GM18499 (cell line): ENCODE results near the gene VAPA.
"Not testable (repeated sequence)": the region's sequence is repeated elsewhere in the genome, so short reads cannot be mapped to it uniquely, and the experiment has no call there.

ENCODE experiments used
- ATAC-seq: cut with Tn5 transposase; IDR thresholded peaks from one replicate; pipeline ENCODE4 v1.9.1; 2021; ENCODE audit warnings: moderate number of reproducible peaks; ENCODE audit not compliant: insufficient read depth, unreplicated experiment

VAPA gene

GRCh38 chr18:9885170-9886004 is 28.4 kb upstream of the VAPA start, which contains the start of gene TXNDC2:
Gene TXNDC2, plus strand, starts transcription at chr18:9885973. Its CDS starts 708 bp downstream, at chr18:9886681.
- ATAC-seq: no peak

DNA sequence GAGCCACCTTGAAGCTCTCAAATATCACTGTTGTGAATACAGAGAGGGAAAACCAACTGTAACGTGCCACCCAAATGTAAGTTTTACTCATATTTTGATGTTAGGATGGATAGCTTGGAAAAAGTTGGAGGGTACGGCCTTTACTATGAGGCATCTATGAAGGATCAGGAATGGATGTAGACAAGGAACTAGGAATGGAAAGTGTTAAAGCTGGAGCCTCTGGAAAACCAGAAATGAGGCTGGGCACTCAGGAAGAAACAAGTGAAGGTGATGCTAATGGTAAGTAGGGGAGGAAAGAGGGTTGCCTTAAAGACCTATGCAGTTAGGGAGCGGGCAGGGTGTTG is 27.8 kb upstream of the VAPA start:
- ATAC-seq: no peak

DNA sequence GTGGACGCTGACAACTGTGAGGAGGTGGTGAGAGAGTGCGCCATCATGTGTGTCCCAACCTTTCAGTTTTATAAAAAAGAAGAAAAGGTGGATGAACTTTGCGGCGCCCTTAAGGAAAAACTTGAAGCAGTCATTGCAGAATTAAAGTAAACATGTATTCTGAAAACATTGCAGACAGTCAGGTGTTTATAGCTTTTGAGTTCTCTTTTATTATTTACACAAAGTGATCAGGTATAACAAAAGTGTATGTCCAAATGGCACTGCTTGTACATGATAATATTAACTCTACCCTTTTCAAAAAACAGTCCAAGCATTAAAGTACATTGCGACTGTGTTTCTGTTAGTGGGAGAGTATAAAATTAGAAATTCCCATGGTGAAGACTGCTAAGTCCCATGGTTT is 25.8 kb upstream of the VAPA start:
- ATAC-seq: no peak

- ATAC-seq: no peak
Measured at GRCh38 chr18:9890196-9890595, 23.6 kb upstream of the VAPA start.

DNA sequence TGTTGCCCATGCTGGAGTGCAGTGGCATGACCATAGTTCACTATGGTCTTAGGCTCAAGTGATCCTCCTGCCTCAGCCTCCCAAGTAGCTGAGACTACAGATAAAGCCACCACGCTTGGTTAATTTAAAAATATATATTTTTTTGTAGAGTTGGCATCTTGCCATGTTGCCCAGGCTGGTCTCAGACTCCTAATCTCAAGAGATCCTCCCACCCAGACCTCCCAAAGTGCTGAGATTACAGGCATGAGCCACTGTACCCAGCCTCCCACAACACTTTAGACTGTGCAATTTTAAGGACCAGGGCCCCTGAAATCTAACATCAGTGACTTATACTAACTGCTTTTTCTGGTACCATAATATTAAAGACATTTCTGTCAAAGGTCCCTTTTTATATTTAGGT is 22.9 kb upstream of the VAPA start:
- no peak for ATAC-seq

GRCh38 chr18:9891515-9891914 is 22.3 kb upstream of the VAPA start:
- not testable (repeated sequence) for ATAC-seq

DNA sequence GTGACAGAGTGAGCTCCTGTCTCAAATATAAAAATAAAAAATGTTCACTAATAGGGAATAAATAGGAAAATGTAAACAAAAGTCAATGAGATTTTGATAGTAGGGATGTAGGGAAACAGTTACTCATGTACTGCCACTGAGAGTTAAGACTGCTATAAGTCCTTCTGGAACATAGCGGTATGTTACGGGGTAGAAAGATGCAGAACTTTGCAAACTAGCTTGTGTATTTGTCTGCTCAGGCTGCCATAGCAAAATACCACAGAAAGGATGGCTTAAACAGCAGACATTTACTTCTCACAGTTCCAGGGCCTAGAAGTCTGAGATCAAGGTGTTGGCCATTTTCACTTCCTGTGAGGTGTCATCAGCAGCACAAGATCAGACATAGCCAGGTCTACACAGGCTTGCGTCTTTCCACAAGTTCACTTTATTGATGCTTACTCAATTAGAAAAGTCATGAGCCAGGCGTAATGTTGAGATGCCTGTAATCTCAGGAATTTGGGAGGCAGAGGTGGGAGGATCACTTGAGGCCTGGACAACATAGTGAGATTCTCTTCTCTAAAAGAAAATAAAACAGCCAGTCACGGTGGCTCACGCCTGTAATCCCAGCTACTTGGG is 19.3 kb upstream of the VAPA start:
- ATAC-seq: no peak

- no peak for ATAC-seq
Measured at GRCh38 chr18:9897129-9897528, 16.7 kb upstream of the VAPA start.

GRCh38 chr18:9897787-9898291 is 16.0 kb upstream of the VAPA start:
- ATAC-seq: not testable (repeated sequence)

DNA sequence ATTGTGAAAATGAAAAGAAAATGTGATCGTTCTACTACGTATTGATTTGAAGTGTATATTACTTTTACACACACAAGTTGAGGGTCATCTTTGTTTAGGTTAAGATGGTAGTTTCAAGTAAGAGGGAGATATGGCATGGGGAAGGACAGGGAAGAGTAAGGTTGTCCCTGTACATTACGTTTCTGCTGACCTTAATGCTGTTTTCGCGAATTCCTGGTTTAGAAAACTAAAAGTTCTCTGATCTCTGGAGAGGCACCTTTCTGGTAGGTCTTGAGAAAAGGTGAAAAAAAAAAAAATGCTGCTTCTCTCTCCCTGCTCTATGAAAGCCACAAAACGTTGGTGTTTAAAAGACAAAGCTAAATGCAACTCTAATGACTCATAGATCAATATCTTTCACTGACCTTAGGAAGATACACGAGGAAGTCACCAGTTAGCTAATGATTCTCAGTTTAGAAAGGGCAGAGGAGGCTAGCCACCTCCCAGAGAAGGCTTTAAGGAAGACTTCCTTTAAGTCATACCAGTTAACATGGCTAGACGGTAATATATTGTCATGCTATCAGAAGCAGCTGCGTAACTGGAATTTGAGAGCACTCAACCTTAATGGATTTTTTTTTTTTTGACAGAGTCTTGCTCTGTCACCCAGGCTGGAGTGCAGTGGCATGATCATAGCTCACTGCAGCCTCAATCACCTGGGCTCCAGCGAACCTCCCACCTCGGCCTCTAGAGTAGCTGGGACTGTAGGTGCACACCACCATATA is 14.8 kb upstream of the VAPA start:
- no peak for ATAC-seq

GRCh38 chr18:9899550-9899930 is 14.3 kb upstream of the VAPA start:
- ATAC-seq: not testable (repeated sequence)

GRCh38 chr18:9900699-9901098 is 13.1 kb upstream of the VAPA start:
- no peak for ATAC-seq

DNA sequence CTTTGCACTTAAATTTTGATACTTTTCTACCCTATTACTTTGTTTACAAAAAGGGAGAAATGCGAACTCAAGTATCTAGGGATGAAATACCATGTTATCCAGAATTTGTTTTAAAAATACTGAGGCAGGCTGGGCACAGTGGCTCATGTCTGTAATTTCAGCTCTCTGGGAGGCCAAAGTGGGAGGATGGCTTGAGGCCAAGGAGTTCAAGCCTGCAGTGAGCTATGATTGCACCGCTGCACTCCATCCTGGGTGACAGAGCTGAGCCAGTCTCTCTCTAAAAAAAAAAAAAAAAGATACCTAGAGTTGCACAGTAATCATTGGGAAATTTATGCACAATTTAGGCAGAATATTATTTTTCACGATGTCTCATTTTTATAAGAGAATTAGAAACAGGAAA is 12.4 kb upstream of the VAPA start:
- no peak for ATAC-seq

GRCh38 chr18:9902264-9902663 is 11.6 kb upstream of the VAPA start:
- ATAC-seq: not testable (repeated sequence)

DNA sequence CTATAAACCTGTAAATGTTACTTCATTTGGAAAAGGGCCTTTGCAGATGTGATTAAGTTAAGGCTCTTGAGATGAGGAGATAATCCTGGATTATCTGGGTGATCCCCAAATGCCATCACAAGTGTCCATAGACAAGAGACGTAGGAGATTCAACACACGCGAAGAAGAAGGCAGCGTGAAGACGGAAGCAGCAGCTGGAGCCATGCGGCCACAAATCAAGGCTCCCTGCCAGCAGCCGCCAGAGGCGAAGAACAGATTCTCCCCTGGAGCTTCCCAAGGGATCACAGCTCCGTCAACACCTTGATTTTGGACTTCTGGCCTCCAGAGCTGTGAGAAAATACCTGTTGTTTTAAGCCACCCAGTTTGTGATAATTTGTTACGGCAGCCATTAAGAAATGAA is 11.0 kb upstream of the VAPA start:
- no peak for ATAC-seq

- no peak for ATAC-seq
Measured at GRCh38 chr18:9905401-9905922, 8.4 kb upstream of the VAPA start.

GRCh38 chr18:9906481-9906880 is 7.3 kb upstream of the VAPA start:
- ATAC-seq: no peak

DNA sequence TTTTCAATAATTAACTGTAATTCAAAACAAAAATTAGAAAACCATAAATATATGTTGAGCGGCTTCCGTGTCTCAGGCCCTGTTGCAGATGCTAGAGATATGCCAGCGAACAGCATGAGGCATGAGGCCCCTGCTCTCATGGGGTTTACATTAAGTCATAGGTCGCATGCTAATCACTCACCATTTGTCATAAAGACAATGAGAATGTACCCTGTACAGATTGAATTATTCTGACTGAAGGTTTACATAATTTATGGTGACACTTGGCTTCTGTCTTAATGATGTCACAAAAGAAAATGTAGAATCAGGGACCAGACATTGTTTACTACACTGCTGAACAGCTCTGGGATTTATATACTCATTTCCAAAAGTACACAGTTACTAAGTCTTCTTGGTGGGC is 5.9 kb upstream of the VAPA start:
- no peak for ATAC-seq

GRCh38 chr18:9910071-9910470 is 3.7 kb upstream of the VAPA start:
- no peak for ATAC-seq

DNA sequence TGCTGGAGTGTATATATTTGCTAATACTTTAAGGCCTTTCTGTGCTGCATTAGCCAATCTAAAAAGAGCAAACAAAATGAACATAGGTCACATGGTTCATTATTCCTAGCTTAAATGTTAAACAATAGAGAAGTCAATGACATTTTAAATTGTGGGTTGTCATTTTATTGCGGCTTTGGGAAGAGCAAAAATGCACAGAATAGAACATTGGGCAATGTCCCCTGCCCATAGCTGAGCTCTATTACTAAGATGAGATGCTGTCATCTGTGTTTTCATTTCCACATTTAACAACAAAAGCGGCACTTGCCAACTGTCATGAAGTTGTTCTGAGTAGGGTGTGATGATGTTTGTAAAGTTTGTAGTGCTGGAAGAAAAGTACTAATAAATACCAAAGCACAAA is 3.2 kb upstream of the VAPA start:
- ATAC-seq: no peak

- no peak for ATAC-seq
Measured at GRCh38 chr18:9911226-9911625, 2.6 kb upstream of the VAPA start.
